Daoy (cell line): ENCODE measurements around the gene CAST. TPM values are rescaled to one million over a fixed set of nuclear protein-coding genes. Genes with fewer than 3 reads are reported as not detected.

ENCODE experiments used
- DNase-seq: peaks from one replicate; pipeline ENCODE4 v3.0.0-alpha.2; 2015; ENCODE audit warnings: low read depth
- total RNA-seq: library from RNA; depleted of rRNA; stranded (reverse); fragments of >200 nt; shearing (Covaris generic); gene quantifications from 2 replicates; pipeline ENCODE4 v1.2.3, GENCODE V29; 2014

CAST gene
- total RNA-seq, 1 experiment from 2014 or later, result 124 TPM

DNA sequence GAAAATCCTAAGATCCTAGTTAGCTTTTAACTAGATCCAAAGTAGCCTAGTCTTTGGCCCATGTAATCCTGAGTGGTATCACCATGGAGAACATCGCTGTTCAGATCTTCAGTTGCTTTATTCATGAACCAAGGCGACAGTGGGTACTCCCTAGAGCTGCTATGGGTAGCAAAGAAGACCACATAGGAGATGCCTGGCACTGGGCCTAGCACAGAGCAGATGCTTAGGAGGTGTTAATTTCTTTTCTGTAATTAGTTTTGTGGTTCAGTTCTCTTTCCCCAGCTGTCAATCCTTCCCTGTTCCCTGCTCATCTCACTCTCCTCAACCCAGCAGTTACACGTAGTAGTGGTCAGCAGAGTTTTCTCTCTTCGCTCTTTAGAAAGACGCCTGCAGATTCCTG, 9.3 kb downstream of the CAST start:
- DNase-seq, result no peak

GRCh38 chr5:96673127-96673526, 11.0 kb downstream of the CAST start:
- no peak for DNase-seq

GRCh38 chr5:96675882-96676281, 13.7 kb downstream of the CAST start:
- DNase-seq, result no peak

GRCh38 chr5:96677496-96677895, 15.3 kb downstream of the CAST start:
- no peak for DNase-seq

- no peak for DNase-seq
Observed at GRCh38 chr5:96679293-96679692, 17.1 kb downstream of the CAST start.

GRCh38 chr5:96680759-96681470, 18.7 kb downstream of the CAST start:
- DNase-seq, result peak; percentile 43

DNA sequence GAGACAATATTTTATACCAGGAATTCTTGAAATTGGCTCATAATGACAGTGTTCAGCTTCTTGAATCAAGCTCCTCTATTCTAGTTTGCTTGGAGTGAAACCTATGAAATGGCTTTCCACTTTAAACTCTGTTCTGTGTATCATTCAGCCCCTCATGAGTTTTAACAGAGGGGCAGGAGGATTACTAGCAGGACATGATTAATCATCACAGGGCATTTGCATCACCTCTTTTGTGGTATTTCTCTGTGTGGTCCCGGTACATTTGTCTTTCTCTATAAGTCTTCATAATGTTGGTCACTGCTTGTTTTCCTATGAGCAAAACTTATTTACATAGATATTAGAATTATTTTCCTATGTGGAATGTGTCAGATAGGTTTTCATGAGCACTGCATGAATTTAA, 21.2 kb downstream of the CAST start:
- DNase-seq, result no peak

DNA sequence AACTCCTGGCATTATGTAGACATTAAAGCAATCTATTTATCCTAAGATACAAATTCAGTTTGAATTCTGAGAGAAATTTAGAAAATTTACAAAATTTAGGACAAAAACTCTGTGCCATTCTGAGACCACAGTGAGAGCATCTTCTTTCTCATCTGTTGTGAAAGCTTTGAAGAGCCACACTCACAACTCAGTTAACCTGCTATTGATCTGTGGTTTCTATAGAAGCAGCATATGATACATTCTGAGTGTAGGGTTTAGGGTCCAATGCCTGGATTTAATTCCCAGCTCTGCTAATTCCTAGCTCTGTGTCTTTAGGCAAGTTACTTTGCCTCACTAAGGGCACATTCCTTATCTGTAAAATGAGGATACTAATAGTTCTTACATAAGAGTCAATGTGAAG, 21.6 kb downstream of the CAST start:
- DNase-seq, result no peak

GRCh38 chr5:96687080-96687479, 24.9 kb downstream of the CAST start:
- DNase-seq, result no peak

DNA sequence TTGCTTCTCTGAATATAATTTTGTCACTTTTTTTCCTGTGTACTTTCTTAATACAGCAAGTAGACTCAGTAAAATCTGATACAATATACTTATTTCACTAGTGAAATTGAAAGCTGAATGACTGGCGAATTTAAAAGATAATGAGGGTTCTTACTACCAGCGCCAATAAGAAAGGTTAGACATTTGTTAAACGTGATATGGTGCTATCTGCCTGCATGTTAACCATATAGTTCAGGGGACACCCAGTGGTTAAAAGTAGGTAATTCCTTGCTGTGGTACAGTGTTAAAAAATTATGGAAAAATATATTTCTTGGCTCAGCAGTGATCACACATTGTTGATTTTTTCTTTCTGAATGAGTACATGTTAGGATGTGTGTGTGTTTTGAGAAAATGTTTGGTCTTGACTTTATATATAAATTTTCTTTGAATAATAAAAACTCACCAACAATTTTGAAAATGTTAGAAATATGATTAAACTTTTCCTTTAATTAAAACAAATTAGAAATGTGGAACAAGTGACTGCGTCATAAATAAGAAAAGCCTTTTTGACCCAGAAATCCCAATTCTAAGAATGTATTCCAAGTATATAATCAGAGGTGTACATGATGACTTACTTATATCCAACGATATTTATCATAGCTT, 25.8 kb downstream of the CAST start:
- peak; percentile 59 for DNase-seq

GRCh38 chr5:96690861-96691260, 28.7 kb downstream of the CAST start:
- DNase-seq, result no peak

DNA sequence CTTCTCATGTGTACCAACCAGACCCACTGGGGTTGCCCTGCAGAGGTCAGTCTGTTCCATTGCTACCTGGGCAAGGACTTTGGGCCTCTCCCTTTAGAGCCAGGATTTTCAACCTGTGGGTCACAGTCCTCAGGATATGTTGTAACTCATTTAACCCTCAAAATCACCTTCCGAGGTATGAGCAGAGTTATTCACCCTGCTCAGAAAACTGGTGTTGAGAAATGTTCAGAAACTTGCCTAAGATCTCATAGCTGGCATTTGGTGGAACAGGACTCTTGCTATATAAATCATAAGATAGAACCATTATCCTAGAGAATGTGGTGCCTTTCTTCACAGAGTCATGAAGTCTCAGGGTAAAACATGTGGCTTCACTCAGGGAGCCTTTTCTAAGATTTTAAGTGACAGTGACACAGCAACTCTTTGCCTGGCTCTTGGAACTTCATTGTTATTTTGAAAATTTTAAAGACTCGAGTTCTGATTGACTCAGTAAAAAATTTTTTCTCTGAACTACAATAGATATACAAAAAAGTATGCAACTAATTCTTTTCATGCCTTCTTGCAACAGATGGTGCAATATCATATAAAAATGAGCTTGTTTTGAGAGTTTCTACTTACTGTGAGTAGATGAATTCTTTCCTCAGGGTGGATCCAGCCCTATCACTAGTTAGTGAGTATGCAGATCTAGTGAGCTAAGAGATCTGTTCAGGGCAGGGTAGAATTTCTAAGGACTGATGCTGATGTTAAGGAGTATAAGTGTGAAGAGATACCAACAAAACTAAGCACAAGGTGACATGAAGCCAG, 29.5 kb downstream of the CAST start:
- no peak for DNase-seq

- no peak for DNase-seq
Observed at GRCh38 chr5:96692441-96692840, 30.3 kb downstream of the CAST start.

DNA sequence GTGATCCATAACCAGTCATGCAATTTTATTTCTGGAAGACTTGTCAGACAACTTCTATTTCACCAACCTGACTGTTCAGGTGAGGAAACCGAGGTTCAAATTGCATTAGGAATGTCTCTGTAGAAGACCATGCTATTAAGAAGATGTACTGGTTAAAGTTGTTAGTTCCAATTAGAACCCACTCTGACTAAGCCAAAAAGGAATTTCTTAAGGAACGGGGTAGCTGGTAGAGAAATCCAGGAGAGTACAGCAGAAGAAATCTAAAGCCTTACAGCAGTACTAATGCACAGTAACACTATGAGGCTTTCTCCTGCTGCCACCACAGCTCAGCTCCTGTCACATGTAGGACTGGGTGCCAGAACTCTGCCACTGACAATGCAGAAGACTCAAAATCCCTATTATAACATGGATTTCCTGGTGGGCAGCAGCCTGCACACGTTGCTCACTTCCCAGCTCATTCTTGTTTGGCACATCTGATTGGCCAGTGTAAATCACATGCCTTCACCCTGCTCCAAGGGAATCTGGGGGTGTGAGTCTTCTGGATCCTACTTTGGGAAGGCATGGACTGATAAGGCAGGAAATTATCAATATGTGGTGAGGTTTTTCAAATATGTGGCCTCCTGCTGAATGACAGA, 37.1 kb downstream of the CAST start:
- no peak for DNase-seq

GRCh38 chr5:96702503-96703383, 40.6 kb downstream of the CAST start:
- peak; percentile 98 for DNase-seq

DNA sequence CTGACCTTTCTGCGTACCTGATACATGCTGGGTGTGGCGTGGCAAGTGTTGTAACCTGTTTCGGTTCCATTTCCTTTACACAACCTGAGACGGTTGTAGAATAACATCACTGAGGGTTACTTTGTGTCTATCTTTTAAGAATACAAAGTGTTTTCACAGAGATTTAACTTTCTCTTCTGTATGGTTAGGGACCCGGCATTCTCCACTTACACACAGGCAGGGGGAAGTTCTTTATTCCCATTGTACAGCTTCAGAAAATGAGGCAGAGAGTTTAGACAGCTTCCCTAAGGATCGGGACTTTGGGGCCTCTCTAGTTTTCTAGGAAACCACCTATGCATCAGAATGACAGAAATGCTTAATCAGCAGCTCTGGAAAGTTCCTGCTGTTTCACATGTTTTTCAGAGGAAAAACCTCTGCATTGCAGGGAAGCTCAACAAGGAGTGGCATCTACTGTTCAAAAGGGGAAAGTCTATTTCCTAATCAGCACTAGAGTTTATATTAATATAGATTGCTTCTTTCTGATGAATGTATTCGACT, 41.3 kb downstream of the CAST start:
- DNase-seq, result no peak

DNA sequence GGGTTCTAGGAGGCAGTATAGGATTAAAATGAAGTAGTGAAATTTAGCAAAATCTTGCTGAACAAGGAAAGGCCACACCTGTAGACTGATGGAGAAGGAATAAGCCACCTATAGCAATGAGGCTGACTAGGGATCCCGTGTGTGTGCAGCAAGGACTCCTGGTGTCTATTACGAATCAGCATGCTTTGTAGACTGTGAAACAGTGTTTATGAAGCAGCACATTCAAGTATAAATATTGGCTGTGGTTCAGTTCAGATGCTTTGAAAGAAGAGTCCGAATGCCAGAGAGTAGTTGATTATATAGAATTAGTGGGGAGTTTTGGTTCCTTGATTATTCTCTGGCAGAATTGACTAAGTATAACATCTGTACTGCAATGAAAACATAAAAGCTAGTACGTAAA, 41.8 kb downstream of the CAST start:
- no peak for DNase-seq

DNA sequence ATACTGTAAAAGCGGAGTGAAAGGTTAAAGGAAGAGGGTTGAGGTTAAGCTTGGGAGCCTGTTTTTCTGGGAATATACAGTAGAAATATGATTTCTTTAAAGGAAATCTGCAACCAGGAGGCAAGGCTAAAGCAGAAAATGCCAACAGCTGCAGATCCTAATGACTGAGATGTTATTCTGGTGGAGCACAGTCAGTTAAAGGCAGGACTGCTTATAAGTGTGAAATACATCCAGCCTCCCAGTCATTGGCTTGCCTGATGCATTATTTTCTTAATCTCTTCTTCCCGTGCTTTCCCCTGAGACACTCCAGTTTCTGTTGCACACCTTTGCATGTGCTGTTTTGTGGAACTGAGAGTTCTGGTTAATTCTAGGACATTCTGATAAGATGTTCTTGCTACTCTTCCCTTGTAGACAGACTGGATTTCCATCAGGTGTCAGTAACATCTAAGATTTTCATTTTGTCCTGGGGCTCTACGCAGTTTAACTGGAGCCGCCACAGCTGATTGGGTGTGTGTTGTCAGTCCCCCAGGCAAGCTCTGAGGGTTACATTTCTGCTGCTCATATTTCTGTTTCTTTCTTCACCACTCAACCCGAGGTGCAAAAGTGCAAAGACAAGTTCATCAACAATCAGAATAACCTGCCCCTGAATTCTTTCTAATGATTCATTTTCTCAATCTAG, 44.4 kb downstream of the CAST start:
- DNase-seq, result no peak

- no peak for DNase-seq
Observed at GRCh38 chr5:96708600-96708999, 46.4 kb downstream of the CAST start.

DNA sequence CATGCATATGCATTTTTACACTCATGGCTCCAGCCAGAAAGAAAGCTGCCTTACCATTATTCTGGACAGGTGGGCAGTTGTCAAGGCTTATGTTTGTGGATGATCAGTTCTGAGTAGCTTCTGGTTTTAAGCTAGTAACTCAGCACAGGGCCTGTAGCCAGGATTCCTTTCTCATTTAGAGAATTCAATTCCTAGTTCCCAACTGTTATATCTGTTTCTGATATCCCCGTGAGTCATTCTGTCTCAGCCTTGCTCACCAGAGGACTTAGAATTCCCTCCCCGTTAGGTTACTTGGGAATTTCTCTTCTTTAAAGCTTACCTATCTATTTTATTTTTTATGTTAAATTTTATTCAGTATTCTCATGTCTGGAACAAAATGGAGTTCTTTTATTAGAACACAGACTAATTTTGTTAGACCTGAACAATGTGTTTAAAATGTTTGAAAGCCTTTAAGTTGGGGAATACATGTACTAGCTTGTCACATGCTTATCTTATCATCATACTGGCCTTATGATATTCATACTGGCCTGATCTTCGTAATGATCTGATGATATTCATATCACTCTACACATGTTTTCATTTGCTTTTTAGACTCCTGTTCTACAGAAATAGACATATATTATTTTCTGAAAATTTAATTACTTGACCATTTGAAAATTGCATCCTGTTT, 47.1 kb downstream of the CAST start:
- peak; percentile 70 for DNase-seq
